ENCODE data around the gene TXN2.
"Not testable (repeated sequence)": the region's sequence is repeated elsewhere in the genome, so short reads cannot be mapped to it uniquely, and the experiment has no call there.

Gene TXN2

GRCh38 chr22:36520423-36520822, 39.0 kb upstream of the TXN2 start:
- Histone ChIP-seq H3K36me3 (ENCODE audit: insufficient read depth) (peaks cover 39% of the 10 kb centered on the region; the same call in 1 of the 2 replicates), H2AFZ (ENCODE audit: low read depth) (no peak overlapping the region), H4K20me1 (ENCODE audit: insufficient read depth) (no peaks in the 10 kb centered on the region), H3K9ac (no peak overlapping the region), H3K4me3 (IDR thresholded peaks at IDR 0.05; ENCODE audit: insufficient read depth, low read depth, low read length) (no peak overlapping the region), H3K4me1 (ENCODE audit: low read depth, poor library complexity, severe bottlenecking) (no peaks in the 10 kb centered on the region), H3K27me3 (ENCODE audit: insufficient read depth, low read depth) (no peaks in the 10 kb centered on the region), H3K27ac (no peak overlapping the region), H3K79me2 (ENCODE audit: insufficient read depth, low read depth) (peaks cover 6% of the 10 kb centered on the region; the same call in 1 of the 2 replicates), H3K4me2 (no peak overlapping the region)
- TF ChIP-seq CTCF (conservative IDR thresholded peaks at IDR 0.05; ENCODE audit: low read depth, low read length) = no peak

- not testable (repeated sequence) for H3K4me2 ChIP-seq; H3K27me3 ChIP-seq (ENCODE audit: insufficient read depth, low read depth); H4K20me1 ChIP-seq (ENCODE audit: insufficient read depth); H3K9ac ChIP-seq; H3K79me2 ChIP-seq (ENCODE audit: insufficient read depth, low read depth); H3K4me3 ChIP-seq (IDR thresholded peaks at IDR 0.05; ENCODE audit: insufficient read depth, low read depth, low read length); H2AFZ ChIP-seq (ENCODE audit: low read depth); H3K27ac ChIP-seq; H3K4me1 ChIP-seq (ENCODE audit: low read depth, poor library complexity, severe bottlenecking)
- peaks cover 36% of the 10 kb centered on the region; the same call in 1 of the 2 replicates for H3K36me3 ChIP-seq (ENCODE audit: insufficient read depth)
Observed at GRCh38 chr22:36519906-36520305, 38.5 kb upstream of the TXN2 start.

GRCh38 chr22:36514766-36515165, 33.3 kb upstream of the TXN2 start:
- no peak for TF ChIP-seq CTCF (conservative IDR thresholded peaks at IDR 0.05; ENCODE audit: low read depth, low read length)
- no peak overlapping the region for H2AFZ ChIP-seq (ENCODE audit: low read depth)
- no peaks in the 10 kb centered on the region for H3K4me1 ChIP-seq (ENCODE audit: low read depth, poor library complexity, severe bottlenecking)
- H3K4me3 ChIP-seq (IDR thresholded peaks at IDR 0.05; ENCODE audit: insufficient read depth, low read depth, low read length) = no peak overlapping the region
- H3K4me2 ChIP-seq = no peak overlapping the region
- H3K27me3 ChIP-seq (ENCODE audit: insufficient read depth, low read depth) = no peaks in the 10 kb centered on the region
- H3K9ac ChIP-seq = no peak overlapping the region
- H4K20me1 ChIP-seq (ENCODE audit: insufficient read depth) = no peaks in the 10 kb centered on the region
- H3K36me3 ChIP-seq (ENCODE audit: insufficient read depth) = peaks cover 31% of the 10 kb centered on the region; the same call in 1 of the 2 replicates
- H3K27ac ChIP-seq = no peak overlapping the region
- no peaks in the 10 kb centered on the region for H3K79me2 ChIP-seq (ENCODE audit: insufficient read depth, low read depth)

- H3K4me3 ChIP-seq (IDR thresholded peaks at IDR 0.05; ENCODE audit: insufficient read depth, low read depth, low read length) = no peak overlapping the region
- H3K27me3 ChIP-seq (ENCODE audit: insufficient read depth, low read depth) = no peaks in the 10 kb centered on the region
- H3K9ac ChIP-seq = no peak overlapping the region
- no peaks in the 10 kb centered on the region for H3K79me2 ChIP-seq (ENCODE audit: insufficient read depth, low read depth)
- no peak overlapping the region for H3K27ac ChIP-seq
- TF ChIP-seq CTCF (conservative IDR thresholded peaks at IDR 0.05; ENCODE audit: low read depth, low read length) = no peak
- peaks cover 16% of the 10 kb centered on the region; the same call in 1 of the 2 replicates for H3K36me3 ChIP-seq (ENCODE audit: insufficient read depth)
- H2AFZ ChIP-seq (ENCODE audit: low read depth) = no peak overlapping the region
- no peaks in the 10 kb centered on the region for H4K20me1 ChIP-seq (ENCODE audit: insufficient read depth)
- no peaks in the 10 kb centered on the region for H3K4me1 ChIP-seq (ENCODE audit: low read depth, poor library complexity, severe bottlenecking)
- no peak overlapping the region for H3K4me2 ChIP-seq
Observed at GRCh38 chr22:36512991-36513390, 31.6 kb upstream of the TXN2 start.

- Histone ChIP-seq H3K4me2 (no peak overlapping the region), H3K4me1 (ENCODE audit: low read depth, poor library complexity, severe bottlenecking) (peaks cover 2% of the 10 kb centered on the region), H2AFZ (ENCODE audit: low read depth) (no peak overlapping the region), H4K20me1 (ENCODE audit: insufficient read depth) (no peaks in the 10 kb centered on the region), H3K4me3 (IDR thresholded peaks at IDR 0.05; ENCODE audit: insufficient read depth, low read depth, low read length) (no peak overlapping the region), H3K27ac (no peak overlapping the region), H3K9ac (no peak overlapping the region), H3K27me3 (ENCODE audit: insufficient read depth, low read depth) (no peaks in the 10 kb centered on the region), H3K79me2 (ENCODE audit: insufficient read depth, low read depth) (no peaks in the 10 kb centered on the region), H3K36me3 (ENCODE audit: insufficient read depth) (peaks cover 12% of the 10 kb centered on the region; the same call in 1 of the 2 replicates)
- no peak for TF ChIP-seq CTCF (conservative IDR thresholded peaks at IDR 0.05; ENCODE audit: low read depth, low read length)
Observed at GRCh38 chr22:36512333-36512732, 30.9 kb upstream of the TXN2 start.

Measured in KMS-11 (cell line).